GM19025 (cell line): ENCODE measurements around the gene ARHGAP26.

Source experiments
- ATAC-seq: cut with Tn5 transposase; IDR thresholded peaks from one replicate; pipeline ENCODE4 v1.9.1; 2021; ENCODE audit warnings: mild to moderate bottlenecking, low read depth, moderate library complexity; ENCODE audit not compliant: unreplicated experiment

The ARHGAP26 gene

DNA sequence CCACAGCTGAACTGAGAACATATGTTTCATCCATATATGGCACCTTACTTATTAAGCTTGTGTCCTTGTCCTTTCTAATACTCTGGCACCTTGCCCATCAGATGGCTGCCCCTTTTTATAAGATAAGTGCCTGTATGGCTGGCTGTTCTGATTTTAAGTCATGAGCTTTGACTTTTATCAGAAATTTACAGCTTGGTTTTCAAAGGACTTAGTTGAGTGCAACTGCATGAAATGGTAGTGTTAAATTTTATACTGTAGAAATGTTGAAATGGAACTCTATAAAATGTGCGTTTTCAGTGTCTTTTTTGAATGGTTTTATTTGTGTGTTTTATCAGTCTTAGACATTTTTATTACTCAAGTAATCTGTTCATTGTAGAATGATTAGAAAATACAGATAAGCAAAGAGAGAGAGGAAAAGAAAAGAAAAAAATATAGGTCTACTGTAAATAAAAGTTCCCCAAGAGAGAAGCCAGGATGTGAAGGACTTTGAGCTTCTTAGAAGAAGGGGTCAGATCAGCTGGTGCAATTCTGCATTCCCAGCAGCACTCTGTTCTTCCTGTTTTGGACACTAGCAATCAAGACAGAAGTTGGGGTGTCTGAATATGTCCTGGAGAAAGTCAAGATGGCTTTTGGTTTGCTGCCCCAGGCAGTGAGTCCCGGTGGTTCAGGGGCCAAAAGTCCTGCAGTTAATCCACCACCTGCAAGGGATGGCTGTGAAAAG, 38.9 kb downstream of the ARHGAP26 start:
- no peak for ATAC-seq

DNA sequence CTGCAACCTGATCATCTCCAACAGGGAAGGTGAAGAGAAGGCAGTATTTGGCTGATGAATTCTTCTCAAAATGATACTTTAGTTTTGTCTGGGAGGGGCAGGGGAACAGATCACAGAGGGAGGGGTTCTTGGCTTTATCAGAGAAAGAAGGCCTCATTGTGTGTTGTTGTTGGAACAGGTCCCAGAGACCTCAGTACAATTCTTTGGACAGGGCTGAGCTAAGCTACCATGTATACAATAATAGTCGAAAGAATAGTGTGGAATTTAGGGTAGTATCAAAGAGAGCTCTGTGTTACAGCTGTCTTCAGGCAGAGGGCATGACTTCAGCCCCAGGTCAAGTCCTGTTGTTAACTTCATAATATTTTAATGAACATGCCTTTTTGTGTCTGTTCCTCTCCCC, 39.9 kb downstream of the ARHGAP26 start:
- no peak for ATAC-seq

GRCh38 chr5:142810743-142811290, 40.6 kb downstream of the ARHGAP26 start:
- no peak for ATAC-seq

DNA sequence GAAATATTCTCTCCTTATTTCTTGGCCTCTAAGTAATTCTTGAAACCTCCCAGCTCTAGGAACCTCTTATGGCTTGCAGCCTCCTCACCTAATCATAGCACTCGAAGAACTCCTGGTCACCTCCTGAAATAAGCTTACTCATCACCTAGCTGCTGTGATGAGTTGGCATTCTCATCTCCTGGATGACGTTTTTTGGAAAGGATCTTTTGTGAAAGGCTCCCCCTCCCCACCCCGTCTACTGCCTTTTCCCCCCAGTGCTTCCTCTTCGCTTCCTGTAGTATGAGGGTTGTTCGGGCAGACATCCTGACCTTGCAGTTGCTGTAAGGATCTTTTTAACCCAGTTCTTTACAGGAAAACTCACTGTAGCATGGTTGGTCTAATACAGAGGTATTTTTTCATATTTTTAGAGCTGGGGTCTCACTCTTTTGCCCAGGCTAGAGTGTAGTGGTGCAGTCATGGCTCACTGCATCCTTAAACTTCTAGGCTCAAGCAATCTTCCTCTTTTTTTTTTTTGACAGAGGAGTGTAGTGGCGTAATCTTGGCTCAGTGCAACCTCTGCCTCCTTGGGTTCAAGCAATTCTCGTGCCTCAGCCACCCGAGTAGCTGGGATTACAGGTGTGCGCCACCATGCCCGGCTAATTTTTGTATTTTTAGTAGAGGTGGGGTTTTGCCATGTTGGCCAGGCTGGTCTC, 41.8 kb downstream of the ARHGAP26 start:
- ATAC-seq, result no peak

GRCh38 chr5:142813220-142813619, 43.0 kb downstream of the ARHGAP26 start:
- no peak for ATAC-seq

DNA sequence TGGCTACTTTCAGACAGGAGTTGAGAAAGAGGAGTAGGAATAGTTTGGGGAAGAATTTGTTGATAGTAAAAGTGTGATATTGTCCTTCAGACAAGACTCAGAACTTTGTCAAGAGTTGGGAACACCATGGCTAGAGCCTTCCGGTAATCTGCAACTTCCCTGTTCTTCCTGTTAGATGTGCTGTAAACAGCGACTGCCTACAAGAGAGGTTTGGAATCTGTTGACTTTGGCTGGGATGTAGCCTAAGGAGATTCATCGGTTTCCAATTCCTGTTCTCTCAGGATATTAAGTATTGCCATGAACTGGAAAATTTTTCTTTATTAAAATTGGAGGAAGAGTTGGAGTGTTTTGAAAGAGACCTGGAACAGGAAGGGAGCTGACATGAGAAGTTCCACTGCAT, 43.9 kb downstream of the ARHGAP26 start:
- no peak for ATAC-seq

GRCh38 chr5:142815469-142815868, 45.3 kb downstream of the ARHGAP26 start:
- no peak for ATAC-seq

- ATAC-seq, result no peak
Measured at GRCh38 chr5:142816531-142817430, 46.6 kb downstream of the ARHGAP26 start.

GRCh38 chr5:142817949-142818431, 47.8 kb downstream of the ARHGAP26 start:
- no peak for ATAC-seq

GRCh38 chr5:142819292-142819691, 49.1 kb downstream of the ARHGAP26 start:
- ATAC-seq, result no peak

DNA sequence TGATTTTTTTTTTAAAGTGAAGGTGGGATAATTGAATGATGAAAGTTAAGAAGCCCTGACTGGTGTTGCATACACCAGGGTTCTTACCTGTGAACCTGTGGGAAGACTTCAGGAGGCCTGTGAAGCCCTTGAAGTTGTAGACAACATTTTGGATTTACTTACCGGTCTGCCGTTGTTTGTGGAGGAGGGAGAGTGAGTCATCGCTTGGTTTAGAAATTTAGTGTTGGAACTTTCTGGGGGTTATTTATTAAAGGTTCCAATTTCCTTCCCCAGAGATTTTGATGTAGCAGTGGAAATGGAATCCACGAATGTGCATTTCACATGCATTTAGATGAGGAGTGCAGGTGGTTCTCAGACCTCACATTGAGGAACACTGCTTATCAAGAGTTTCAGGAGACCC, 49.6 kb downstream of the ARHGAP26 start:
- ATAC-seq, result no peak

- ATAC-seq, result no peak
Measured at GRCh38 chr5:142820447-142820846, 50.3 kb downstream of the ARHGAP26 start.

DNA sequence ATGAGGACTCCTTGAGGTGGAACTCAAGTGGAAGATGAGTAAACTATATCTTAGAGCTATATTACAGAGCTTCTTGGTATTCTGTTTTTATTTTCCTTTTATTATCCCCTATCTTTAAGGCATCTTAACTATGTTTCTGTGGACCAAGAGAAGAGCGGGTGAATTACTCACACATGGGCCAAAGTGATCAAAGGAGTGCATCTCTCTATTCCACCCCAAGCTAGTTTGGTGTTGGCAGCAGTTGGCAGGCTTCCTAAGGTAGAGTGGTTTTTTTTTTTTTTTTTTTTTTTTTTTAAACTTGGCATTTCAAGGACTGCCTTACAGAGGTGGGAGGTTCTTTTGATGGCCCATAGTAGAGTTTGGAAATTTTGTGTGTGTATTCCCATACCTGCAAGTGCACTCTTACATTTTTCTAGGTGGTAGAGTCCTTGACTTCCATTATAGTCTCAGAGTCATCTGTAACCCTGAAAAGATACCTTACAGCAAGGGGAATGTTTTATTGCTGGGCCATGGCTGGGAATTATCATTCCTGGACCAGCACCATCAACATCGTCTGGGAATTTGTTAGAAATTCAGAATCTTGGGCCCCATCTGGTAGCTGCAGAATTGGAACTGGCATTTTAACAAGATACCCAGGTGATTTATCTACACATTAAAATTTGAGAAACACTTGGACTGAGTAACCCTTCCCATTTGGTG, 51.0 kb downstream of the ARHGAP26 start:
- no peak for ATAC-seq

DNA sequence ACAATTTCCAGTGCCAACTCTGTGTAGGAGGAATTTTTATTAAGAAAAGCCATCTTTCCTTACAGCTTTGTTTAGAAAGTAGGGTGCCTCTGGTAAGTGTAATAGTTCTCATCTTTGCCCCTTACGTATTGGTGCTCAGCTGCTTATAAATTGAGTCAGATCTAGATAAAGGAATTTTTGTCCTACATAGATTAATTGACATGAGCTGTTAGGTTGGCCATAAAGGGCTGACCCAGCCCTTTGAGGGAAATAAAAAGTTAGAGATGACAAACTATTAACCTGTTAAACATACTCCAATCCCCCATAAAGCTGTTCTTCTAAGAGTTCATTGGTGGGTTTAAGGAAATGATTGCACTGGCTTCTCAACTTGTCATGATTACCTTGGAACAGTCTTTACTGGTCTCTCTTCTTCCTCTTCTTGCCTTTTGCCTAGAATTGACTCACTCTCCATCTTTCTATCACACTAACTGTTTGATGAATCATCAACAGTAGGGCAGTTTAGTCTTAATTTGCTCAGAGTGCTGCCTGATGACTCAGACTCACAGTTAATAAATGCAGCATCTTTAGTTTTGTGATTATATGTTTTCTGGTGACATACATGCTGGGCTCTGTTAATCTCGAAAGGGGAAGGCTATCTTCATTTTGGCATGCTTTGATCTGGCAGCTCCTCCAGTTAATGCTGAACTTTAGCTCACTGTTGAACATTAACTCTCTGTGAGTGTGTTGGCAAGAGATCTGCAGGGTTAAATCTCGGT, 51.7 kb downstream of the ARHGAP26 start:
- peak; percentile 58 for ATAC-seq

DNA sequence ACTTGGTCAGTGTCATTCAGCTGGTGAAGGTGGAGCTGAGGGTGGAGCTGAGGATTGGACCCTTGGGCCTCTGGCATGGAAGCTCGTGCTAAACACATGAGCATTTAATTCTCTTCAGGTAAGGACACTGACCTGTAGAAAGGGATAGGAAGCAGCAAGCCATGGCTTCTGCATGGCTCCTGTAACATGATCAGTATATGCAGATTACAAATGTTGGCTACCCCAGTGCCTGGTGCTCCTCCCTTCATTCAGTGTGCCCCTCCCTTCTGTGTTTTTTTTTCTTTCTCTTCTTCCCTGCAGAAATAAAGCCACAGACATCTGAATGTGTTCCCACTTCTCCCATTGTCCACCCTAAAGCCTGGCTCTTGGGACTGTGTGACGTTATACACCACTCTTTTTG, 52.9 kb downstream of the ARHGAP26 start:
- no peak for ATAC-seq

DNA sequence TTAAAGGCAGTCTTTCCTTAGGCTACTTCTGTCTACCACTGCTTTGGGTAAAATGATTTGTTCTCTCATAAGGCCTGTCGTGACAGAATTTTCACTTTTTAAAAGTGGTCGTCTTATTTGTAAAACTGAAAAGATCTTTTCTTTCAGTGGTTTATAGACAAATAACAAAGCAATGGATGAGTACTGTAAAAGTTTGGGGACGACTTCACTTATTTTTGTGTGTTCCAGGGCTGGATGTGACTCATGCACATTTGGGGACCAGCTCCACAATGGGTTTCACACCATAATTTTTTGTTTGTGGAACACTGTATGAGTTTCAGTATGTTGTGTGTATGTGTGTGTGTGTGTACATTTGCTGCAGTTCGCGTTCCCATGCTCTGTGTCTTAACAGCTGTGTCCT, 53.6 kb downstream of the ARHGAP26 start:
- no peak for ATAC-seq

- ATAC-seq, result no peak
Measured at GRCh38 chr5:142824391-142824790, 54.2 kb downstream of the ARHGAP26 start.

GRCh38 chr5:142825378-142826089, 55.4 kb downstream of the ARHGAP26 start:
- ATAC-seq, result no peak

- no peak for ATAC-seq
Measured at GRCh38 chr5:142826093-142826492, 55.9 kb downstream of the ARHGAP26 start.
